HG03066 (cell line): ENCODE measurements around the gene SLAMF6.
A peak's percentile ranks its signal among the peaks of the same experiment; 100 is the strongest.

ENCODE experiments used
- ATAC-seq: cut with Tn5 transposase; IDR thresholded peaks from one replicate; pipeline ENCODE4 v1.9.1; 2021; ENCODE audit warnings: low read depth; ENCODE audit not compliant: unreplicated experiment

The SLAMF6 gene

GRCh38 chr1:160474392-160475242, 48.4 kb downstream of the SLAMF6 start:
- ATAC-seq: no peak

GRCh38 chr1:160472112-160472511, 50.9 kb downstream of the SLAMF6 start:
- ATAC-seq: no peak

GRCh38 chr1:160471253-160471652, 51.8 kb downstream of the SLAMF6 start:
- no peak for ATAC-seq

GRCh38 chr1:160467576-160467975, 55.5 kb downstream of the SLAMF6 start:
- ATAC-seq: no peak

- no peak for ATAC-seq
Measured at GRCh38 chr1:160466961-160467360, 56.1 kb downstream of the SLAMF6 start.

GRCh38 chr1:160465123-160465522, 57.9 kb downstream of the SLAMF6 start:
- no peak for ATAC-seq

- ATAC-seq: no peak
Measured at GRCh38 chr1:160460683-160461287, 62.3 kb downstream of the SLAMF6 start.

GRCh38 chr1:160460214-160460642, 62.8 kb downstream of the SLAMF6 start:
- ATAC-seq: no peak

- ATAC-seq: no peak
Measured at GRCh38 chr1:160459687-160460086, 63.4 kb downstream of the SLAMF6 start.

- ATAC-seq: no peak
Measured at GRCh38 chr1:160459056-160459455, 64.0 kb downstream of the SLAMF6 start.

- no peak for ATAC-seq
Measured at GRCh38 chr1:160455153-160455517, 67.9 kb downstream of the SLAMF6 start.

- no peak for ATAC-seq
Measured at GRCh38 chr1:160454371-160455152, 68.5 kb downstream of the SLAMF6 start.

- ATAC-seq: no peak
Measured at GRCh38 chr1:160453443-160453842, 69.6 kb downstream of the SLAMF6 start.

GRCh38 chr1:160451859-160452232, 71.2 kb downstream of the SLAMF6 start:
- peak; percentile 50 for ATAC-seq

GRCh38 chr1:160451119-160451858, 71.8 kb downstream of the SLAMF6 start:
- peak; percentile 61 for ATAC-seq

- ATAC-seq: no peak
Measured at GRCh38 chr1:160449494-160449893, 73.6 kb downstream of the SLAMF6 start.

- no peak for ATAC-seq
Measured at GRCh38 chr1:160446945-160447600, 76.0 kb downstream of the SLAMF6 start.

- ATAC-seq: no peak
Measured at GRCh38 chr1:160439718-160440117, 83.3 kb downstream of the SLAMF6 start.

- no peak for ATAC-seq
Measured at GRCh38 chr1:160438935-160439334, 84.1 kb downstream of the SLAMF6 start.

- no peak for ATAC-seq
Measured at GRCh38 chr1:160438317-160438918, 84.6 kb downstream of the SLAMF6 start.
